DOHH2 (cell line): Measurements from ENCODE around the gene CACHD1.

ENCODE experiments used
- CTCF ChIP-seq: fragments of 200-600 bp; sonication (generic); IDR thresholded peaks from one replicate; pipeline ENCODE4 v1.5.1; 2014; ENCODE audit warnings: antibody characterized with exemption, mild to moderate bottlenecking, low read depth, low read length; ENCODE audit not compliant: poor library complexity, severe bottlenecking
- EZH2phosphoT487 ChIP-seq: fragments of 200-600 bp; sonication (generic); IDR thresholded peaks from 2 replicates; pipeline ENCODE4 v1.6.1; 2017; ENCODE audit warnings: borderline replicate concordance, mild to moderate bottlenecking, antibody characterized with exemption, low read length, moderate library complexity, mixed read lengths

- TF ChIP-seq CTCF (no peak), EZH2phosphoT487 (no peak)
These were observed 215.3 kb downstream of the CACHD1 start for GRCh38 chr1:64685217-64685616.
